A673 (cell line): ENCODE results near the gene UPK2.

Experiments used
- EZH2 ChIP-seq: fragments of 200-600 bp; sonication (generic); IDR thresholded peaks from 2 replicates; pipeline ENCODE4 v1.6.1; 2017; ENCODE audit warnings: borderline replicate concordance, low read depth, mild to moderate bottlenecking, mixed read lengths, antibody characterized with exemption, low read length; ENCODE audit not compliant: poor library complexity, severe bottlenecking
- TF ChIP-seq, protein P1 (sequence below): fragments of 300-800, 200-600 bp; sonication (generic); conservative IDR thresholded peaks from 2 replicates; pipeline ENCODE4 v1.5.1; 2017; ENCODE audit warnings: low read depth, mild to moderate bottlenecking, antibody characterized with exemption, low read length, moderate library complexity, mixed read lengths

DNA sequence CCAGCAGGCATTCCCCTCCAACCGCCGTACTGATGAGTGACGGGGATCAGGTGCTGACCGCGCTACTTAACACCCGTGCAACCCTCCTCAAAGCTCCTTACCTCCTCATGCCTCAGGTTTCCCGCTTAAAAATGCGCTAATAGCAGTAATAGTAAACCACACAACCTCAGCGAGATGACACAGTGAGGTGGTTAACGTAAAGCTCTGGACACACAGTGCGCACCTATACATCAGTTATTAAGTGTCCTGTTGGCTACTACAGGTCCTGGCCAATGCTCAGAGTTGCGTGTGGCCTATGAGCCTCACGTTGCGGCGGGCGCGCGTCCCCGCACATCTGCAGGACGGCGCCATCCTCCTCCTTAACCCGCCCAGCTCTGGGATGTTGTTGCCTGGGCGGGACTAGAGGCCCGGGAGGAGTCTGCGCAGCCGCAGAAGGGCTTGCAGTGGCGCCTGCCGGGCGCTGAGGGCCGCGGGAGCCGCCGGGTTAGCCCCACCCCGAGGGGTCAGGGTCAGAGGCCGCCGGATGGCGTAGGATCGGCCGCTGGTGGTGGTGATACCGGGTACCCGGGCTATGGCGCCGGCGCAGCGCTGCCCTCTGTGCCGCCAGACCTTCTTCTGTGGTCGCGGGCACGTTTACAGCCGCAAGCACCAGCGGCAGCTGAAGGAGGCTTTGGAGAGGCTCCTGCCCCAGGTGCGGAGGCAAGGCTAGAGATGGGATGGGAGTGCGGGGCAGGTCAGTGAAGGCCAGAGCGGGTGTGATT, 41.7 kb downstream of the UPK2 start, which contains the start of gene CENATAC:
- TF ChIP-seq, protein P1, sequence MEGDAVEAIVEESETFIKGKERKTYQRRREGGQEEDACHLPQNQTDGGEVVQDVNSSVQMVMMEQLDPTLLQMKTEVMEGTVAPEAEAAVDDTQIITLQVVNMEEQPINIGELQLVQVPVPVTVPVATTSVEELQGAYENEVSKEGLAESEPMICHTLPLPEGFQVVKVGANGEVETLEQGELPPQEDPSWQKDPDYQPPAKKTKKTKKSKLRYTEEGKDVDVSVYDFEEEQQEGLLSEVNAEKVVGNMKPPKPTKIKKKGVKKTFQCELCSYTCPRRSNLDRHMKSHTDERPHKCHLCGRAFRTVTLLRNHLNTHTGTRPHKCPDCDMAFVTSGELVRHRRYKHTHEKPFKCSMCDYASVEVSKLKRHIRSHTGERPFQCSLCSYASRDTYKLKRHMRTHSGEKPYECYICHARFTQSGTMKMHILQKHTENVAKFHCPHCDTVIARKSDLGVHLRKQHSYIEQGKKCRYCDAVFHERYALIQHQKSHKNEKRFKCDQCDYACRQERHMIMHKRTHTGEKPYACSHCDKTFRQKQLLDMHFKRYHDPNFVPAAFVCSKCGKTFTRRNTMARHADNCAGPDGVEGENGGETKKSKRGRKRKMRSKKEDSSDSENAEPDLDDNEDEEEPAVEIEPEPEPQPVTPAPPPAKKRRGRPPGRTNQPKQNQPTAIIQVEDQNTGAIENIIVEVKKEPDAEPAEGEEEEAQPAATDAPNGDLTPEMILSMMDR: 0 out of 2 replicates have a peak, but pooled peaks have one; percentile 16
- TF ChIP-seq EZH2: no peak
